Kidney (tissue), 14 donors: ENCODE results near the gene PAQR8. TPM values are rescaled to one million over a fixed set of nuclear protein-coding genes. Genes with fewer than 3 reads are reported as not detected.

Source experiments
- DNase-seq, 5 donors: peaks; one replicate each; pipeline ENCODE4 v3.0.0-alpha.2; 2013 to 2020
- FAIRE-seq: peaks from 2 replicates; lab custom pipeline; 2012; peaks lifted over from hg19 to GRCh38; lab: Jason Lieb, UNC
- H3K27ac ChIP-seq, 2 donors: one replicate each; pipeline ENCODE4 v1.7.0; 2013; ENCODE audit warnings: low read depth in 2 of 2, low read length in 2 of 2, inconsistent platforms in 1 of 2
- H3K27me3 ChIP-seq: one replicate; pipeline ENCODE4 v1.7.1; 2013; ENCODE audit warnings: low read length, inconsistent platforms; ENCODE audit not compliant: control insufficient read depth, insufficient read depth
- H3K36me3 ChIP-seq, 3 donors: one replicate each; pipeline versions ENCODE4 v1.7.0 to v1.7.1; 2013; ENCODE audit warnings: low read length in 3 of 3, control low read depth in 1 of 3, inconsistent platforms in 1 of 3; ENCODE audit not compliant: insufficient read depth in 3 of 3, control insufficient read depth in 2 of 3
- H3K4me1 ChIP-seq, 3 donors: one replicate each; pipeline versions ENCODE4 v1.7.0 to v1.7.1; 2013; ENCODE audit warnings: low read length in 3 of 3, inconsistent platforms in 1 of 3, low read depth in 1 of 3; ENCODE audit not compliant: control insufficient read depth in 2 of 3, insufficient read depth in 2 of 3
- H3K4me3 ChIP-seq, 3 donors: one replicate each; pipeline versions ENCODE4 v1.7.0 to v1.8.1; 2013; ENCODE audit warnings: low read length in 3 of 3, control low read depth in 1 of 3, inconsistent platforms in 1 of 3
- H3K9ac ChIP-seq, 3 donors: one replicate each; pipeline versions ENCODE4 v1.7.0 to v1.7.1; 2013; ENCODE audit warnings: low read length in 3 of 3, control low read depth in 1 of 3, inconsistent platforms in 1 of 3
- H3K9me3 ChIP-seq, 3 donors: one replicate each; pipeline versions ENCODE4 v1.7.0 to v1.7.1; 2013; ENCODE audit warnings: low read length in 3 of 3, control low read depth in 1 of 3, inconsistent platforms in 1 of 3; ENCODE audit not compliant: control insufficient read depth in 2 of 3, insufficient read depth in 1 of 3
- CTCF ChIP-seq: IDR thresholded peaks from 3 replicates; pipeline ENCODE4 v1.5.1; 2012; ENCODE audit warnings: mild to moderate bottlenecking, moderate library complexity, borderline replicate concordance; ENCODE audit not compliant: insufficient read depth; ENCODE audit errors: extremely low read depth
- intact Hi-C: fragments of 100-400 bp; cut with DNase I; formaldehyde crosslinking; loops from one replicate; pipeline ENCODE4 v1.11.1; 2022
- polyA plus RNA-seq: library from polyadenylated mRNA; stranded (reverse); fragments of 350-450 nt; fragmentation: Illumina TruSeq; extraction: RNeasy Lipid Tissue Mini Kit (QIAGEN cat#74804); gene quantifications from one replicate; pipeline ENCODE4 v1.2.3, GENCODE V29; 2014; ENCODE audit warnings: low read depth, low replicate concordance; ENCODE audit not compliant: insufficient read depth
- total RNA-seq: library from RNA; stranded (reverse); fragmentation: NEBNext Ultra II Directional; extraction: Animal tissue kit (Norgen Biotek cat#: 25700); gene quantifications from one replicate; pipeline ENCODE4 v1.2.1, GENCODE V29; 2021
- donor health status: control.
- donor health status: control.
- donor health status: control.
- donor health status: control.
- donor health status: control.
- donor health status: DM: yes; HTN: yes; CAD: no.
- donor health status: Normal renal cell carcinoma (clear cell type).

The PAQR8 gene
- total and polyA plus RNA-seq, 2 donors from 2014 or later: 5.9 to 7.5 TPM

- no peaks in the 10 kb centered on the region for H3K27me3 ChIP-seq
- H3K4me1 ChIP-seq: no peaks in the 10 kb centered on the region
- no peaks in the 10 kb centered on the region for H3K9me3 ChIP-seq
- H3K27ac ChIP-seq: no peak overlapping the region
- no peak for TF ChIP-seq CTCF
- intact Hi-C loops: no loop called here
- H3K9ac ChIP-seq: no peak overlapping the region
- FAIRE-seq (no peak), DNase-seq (no peak)
- peaks cover 0 to 4% (median 0%) of the 10 kb centered on the region in 3 donors for H3K36me3 ChIP-seq
- no peak overlapping the region for H3K4me3 ChIP-seq
Observed at GRCh38 chr6:52438926-52439325, 77.0 kb downstream of the PAQR8 start.

DNA sequence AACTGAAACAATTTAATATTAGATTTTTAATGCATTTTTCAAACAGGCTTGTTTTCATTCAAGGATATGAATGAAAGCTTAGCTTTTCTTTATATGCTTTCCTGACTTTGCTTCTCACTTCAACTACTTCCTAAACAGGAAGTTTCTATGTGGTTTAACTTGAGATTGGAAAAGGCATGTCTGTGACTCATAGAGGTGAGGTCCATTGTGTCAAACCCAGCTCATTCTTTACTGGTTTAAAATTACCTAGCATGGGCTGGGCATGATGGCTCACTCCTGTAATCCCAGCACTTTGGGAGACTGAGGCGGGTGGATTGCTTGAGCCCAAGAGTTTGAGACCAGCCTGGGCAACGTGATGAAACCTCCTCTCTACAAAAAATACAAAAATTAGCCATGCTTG is 92.6 kb downstream of the PAQR8 start:
- Histone ChIP-seq H3K4me3 (no peak overlapping the region), H3K27ac (no peak overlapping the region), H3K9ac (no peak overlapping the region), H3K4me1 (no peaks in the 10 kb centered on the region), H3K27me3 (no peaks in the 10 kb centered on the region), H3K9me3 (no peaks in the 10 kb centered on the region), H3K36me3 (no peaks in the 10 kb centered on the region)
- TF ChIP-seq CTCF: no peak
- no peak for DNase-seq
- intact Hi-C loops: no loop called here
- no peak for FAIRE-seq

DNA sequence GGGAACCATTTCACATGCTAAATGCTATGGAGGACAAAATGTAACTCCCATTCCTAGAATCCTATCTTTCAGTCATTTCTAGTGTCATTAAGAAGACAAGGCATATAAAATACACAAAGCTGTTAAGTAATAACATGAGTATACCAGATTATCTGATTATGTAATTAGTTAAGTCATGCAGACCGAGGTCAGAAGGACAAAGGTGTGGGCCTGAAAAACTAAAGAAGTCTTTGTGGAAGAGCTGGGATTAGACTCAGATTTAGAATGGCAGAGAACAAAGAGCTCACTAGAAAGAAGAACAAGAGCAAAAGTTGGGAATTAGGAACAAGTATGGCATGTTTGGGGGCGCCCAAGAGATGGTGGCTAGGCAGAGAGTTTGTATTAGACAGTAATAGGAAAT is 95.1 kb downstream of the PAQR8 start:
- Histone ChIP-seq H3K4me1 (no peaks in the 10 kb centered on the region), H3K27ac (no peak overlapping the region), H3K27me3 (no peaks in the 10 kb centered on the region), H3K9me3 (no peaks in the 10 kb centered on the region), H3K9ac (no peak overlapping the region), H3K36me3 (no peaks in the 10 kb centered on the region), H3K4me3 (no peak overlapping the region)
- FAIRE-seq (no peak), DNase-seq (no peak)
- intact Hi-C loops: no loop called here
- no peak for TF ChIP-seq CTCF

Other genes with a start within 250 kb of the PAQR8 start
- gene IL17A, start 175.8 kb upstream of the PAQR8 start, total RNA-seq: not detected
- not detected for gene IL17A, start 175.8 kb upstream of the PAQR8 start, polyA plus RNA-seq
- gene IL17F, start 117.7 kb upstream of the PAQR8 start, total RNA-seq: not detected
- gene IL17F, start 117.7 kb upstream of the PAQR8 start, polyA plus RNA-seq: not detected
- 40.9 TPM for gene MCM3, start 77.4 kb upstream of the PAQR8 start, total RNA-seq
- 19.7 TPM for gene MCM3, start 77.4 kb upstream of the PAQR8 start, polyA plus RNA-seq
- gene EFHC1, start 58.2 kb downstream of the PAQR8 start, total RNA-seq: 33.9 TPM
- gene EFHC1, start 58.2 kb downstream of the PAQR8 start, polyA plus RNA-seq: 25.4 TPM
- 20.7 TPM for gene TRAM2, start 214.9 kb downstream of the PAQR8 start, total RNA-seq
- 4.5 TPM for gene TRAM2, start 214.9 kb downstream of the PAQR8 start, polyA plus RNA-seq